CD4-positive, alpha-beta T cell (primary cell): ENCODE data around the gene ERMAP. TPM values are rescaled to one million over a fixed set of nuclear protein-coding genes. Genes with fewer than 3 reads are reported as not detected.
"Not testable (repeated sequence)": the region's sequence is repeated elsewhere in the genome, so short reads cannot be mapped to it uniquely, and the experiment has no call there.

Experiments used
- ATAC-seq: fragments of 200-7000 bp; cut with Tn5 transposase; one replicate; pipeline ENCODE4 v1.10.0; 2022; ENCODE audit warnings: mild to moderate bottlenecking; ENCODE audit not compliant: poor library complexity
- CTCF ChIA-PET: fragments of 350-600 bp; sonication (Branson Sonifier 250); formaldehyde crosslinking; loops from one replicate; lab custom pipeline; 2021; ENCODE audit warnings: antibody characterized with exemption, inconsistent platforms; lab: Charles Lee
- POLR2A ChIA-PET: fragments of 350-600 bp; sonication (Branson Sonifier 250); formaldehyde crosslinking; loops from one replicate; lab custom pipeline; 2021; ENCODE audit warnings: antibody characterized with exemption, inconsistent platforms; lab: Charles Lee
- DNase-seq, 14 experiments: peaks; one replicate each; pipeline ENCODE4 v3.0.0-alpha.2; 2013 to 2020; ENCODE audit warnings: mixed read lengths in 2 of 14
- H3K27ac ChIP-seq, 2 donors: one replicate each; pipeline versions ENCODE4 v1.5.1 to v1.7.0; 2013; ENCODE audit warnings: low read length in 2 of 2, low read depth in 1 of 2, mild to moderate bottlenecking in 1 of 2
- H3K27me3 ChIP-seq, 2 experiments: 1 replicate in 1 of 2; 2 replicates in 1 of 2; pipeline versions ENCODE4 v1.6.1 to v1.7.0; 2013; ENCODE audit warnings: low read length in 2 of 2, control low read depth in 1 of 2, mild to moderate bottlenecking in 1 of 2, moderate library complexity in 1 of 2; ENCODE audit not compliant: insufficient read depth in 2 of 2, control insufficient read depth in 1 of 2
- H3K36me3 ChIP-seq: one replicate; pipeline ENCODE4 v1.6.1; 2013; ENCODE audit warnings: low read length, control low read depth; ENCODE audit not compliant: insufficient read depth
- H3K4me1 ChIP-seq: one replicate; pipeline ENCODE4 v1.6.1; 2013; ENCODE audit warnings: low read length, control low read depth; ENCODE audit not compliant: insufficient read depth
- H3K4me3 ChIP-seq: one replicate; pipeline ENCODE4 v1.5.1; 2013; ENCODE audit warnings: mild to moderate bottlenecking, low read length, moderate library complexity
- H3K9me3 ChIP-seq, 2 experiments: 1 replicate in 1 of 2; 2 replicates in 1 of 2; pipeline versions ENCODE4 v1.6.1 to v1.7.0; 2013; ENCODE audit warnings: low read length in 2 of 2, mild to moderate bottlenecking in 2 of 2, control low read depth in 1 of 2, moderate library complexity in 1 of 2; ENCODE audit not compliant: control insufficient read depth in 1 of 2, insufficient read depth in 1 of 2
- H3K27ac Mint-ChIP-seq: one replicate; pipeline ENCODE4 v1.8.0; 2020; ENCODE audit warnings: mixed read lengths
- H3K27me3 Mint-ChIP-seq: one replicate; pipeline ENCODE4 v1.8.0; 2021; ENCODE audit warnings: mixed read lengths
- H3K36me3 Mint-ChIP-seq: one replicate; pipeline ENCODE4 v1.8.0; 2021; ENCODE audit warnings: low read depth, mixed read lengths
- H3K4me1 Mint-ChIP-seq: one replicate; pipeline ENCODE4 v1.8.0; 2021; ENCODE audit warnings: low read depth, mixed read lengths
- H3K4me3 Mint-ChIP-seq: one replicate; pipeline ENCODE4 v1.8.0; 2020; ENCODE audit warnings: mild to moderate bottlenecking, mixed read lengths
- H3K9me3 Mint-ChIP-seq: one replicate; pipeline ENCODE4 v1.8.0; 2020; ENCODE audit warnings: mixed read lengths
- intact Hi-C, 2 experiments: fragments of 100-400 bp; cut with DNase I in 1 of 2; cut with micrococcal nuclease in 1 of 2; formaldehyde crosslinking; loops; one replicate each; pipeline versions ENCODE4 v1.15.1 to v1.9.0; 2023 to 2025; cut with DNase I, micrococcal nuclease
- total RNA-seq, 174 experiments: library from RNA in 2 of 174; stranded (reverse) in 2 of 174; gene quantifications; one replicate each; pipeline ENCODE4 v1.2.3 and lab custom pipeline; 2021 to 2026
- TF ChIP-seq, protein P1 (sequence below): fragments of 200-600 bp; IDR thresholded peaks from one replicate; pipeline ENCODE4 v1.8.0; 2022; ENCODE audit warnings: antibody characterized with exemption, mild to moderate bottlenecking

ERMAP gene
- total RNA-seq, 2 experiments from 2014 or later, result 4.4 to 5.0 TPM

DNA sequence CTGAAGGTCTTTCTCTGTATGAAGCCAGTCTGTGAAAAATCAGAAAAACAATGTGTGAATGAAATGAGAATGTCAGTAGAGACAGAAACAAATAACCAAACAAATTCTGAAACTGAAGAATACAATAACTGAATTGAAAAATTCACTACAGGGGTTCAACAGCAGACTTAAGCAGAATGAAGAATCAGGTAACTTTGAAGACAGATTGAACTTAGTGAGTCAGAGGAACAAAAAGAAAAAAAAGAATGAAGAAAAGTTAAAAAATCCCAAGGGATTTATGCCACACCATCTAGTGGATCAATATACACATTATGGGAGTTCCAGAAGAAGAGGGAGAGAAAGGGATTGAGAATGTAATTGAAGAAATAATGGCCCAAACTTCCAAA lies 44.1 kb downstream of the ERMAP start:
- Histone ChIP-seq H3K4me3 (no peak overlapping the region), H3K36me3 (no peaks in the 10 kb centered on the region), H3K27ac (no peak overlapping the region), H3K4me1 (no peaks in the 10 kb centered on the region), H3K9me3 (peaks cover 9% of the 10 kb centered on the region in 2 experiments), H3K27me3 (peaks cover 9% of the 10 kb centered on the region in 2 experiments)
- H3K27me3 Mint-ChIP-seq, result peaks cover 35% of the 10 kb centered on the region
- intact Hi-C loops, result no loop called here
- H3K4me1 Mint-ChIP-seq, result no peaks in the 10 kb centered on the region
- H3K36me3 Mint-ChIP-seq, result no peaks in the 10 kb centered on the region
- no peak overlapping the region for H3K27ac Mint-ChIP-seq
- CTCF ChIA-PET, result no interaction called here
- H3K4me3 Mint-ChIP-seq, result no peak overlapping the region
- POLR2A ChIA-PET, result no interaction called here
- ATAC-seq (no peak), DNase-seq (no peak)
- peaks cover 6% of the 10 kb centered on the region for H3K9me3 Mint-ChIP-seq
- TF ChIP-seq, protein P1, sequence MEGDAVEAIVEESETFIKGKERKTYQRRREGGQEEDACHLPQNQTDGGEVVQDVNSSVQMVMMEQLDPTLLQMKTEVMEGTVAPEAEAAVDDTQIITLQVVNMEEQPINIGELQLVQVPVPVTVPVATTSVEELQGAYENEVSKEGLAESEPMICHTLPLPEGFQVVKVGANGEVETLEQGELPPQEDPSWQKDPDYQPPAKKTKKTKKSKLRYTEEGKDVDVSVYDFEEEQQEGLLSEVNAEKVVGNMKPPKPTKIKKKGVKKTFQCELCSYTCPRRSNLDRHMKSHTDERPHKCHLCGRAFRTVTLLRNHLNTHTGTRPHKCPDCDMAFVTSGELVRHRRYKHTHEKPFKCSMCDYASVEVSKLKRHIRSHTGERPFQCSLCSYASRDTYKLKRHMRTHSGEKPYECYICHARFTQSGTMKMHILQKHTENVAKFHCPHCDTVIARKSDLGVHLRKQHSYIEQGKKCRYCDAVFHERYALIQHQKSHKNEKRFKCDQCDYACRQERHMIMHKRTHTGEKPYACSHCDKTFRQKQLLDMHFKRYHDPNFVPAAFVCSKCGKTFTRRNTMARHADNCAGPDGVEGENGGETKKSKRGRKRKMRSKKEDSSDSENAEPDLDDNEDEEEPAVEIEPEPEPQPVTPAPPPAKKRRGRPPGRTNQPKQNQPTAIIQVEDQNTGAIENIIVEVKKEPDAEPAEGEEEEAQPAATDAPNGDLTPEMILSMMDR, result no peak

DNA sequence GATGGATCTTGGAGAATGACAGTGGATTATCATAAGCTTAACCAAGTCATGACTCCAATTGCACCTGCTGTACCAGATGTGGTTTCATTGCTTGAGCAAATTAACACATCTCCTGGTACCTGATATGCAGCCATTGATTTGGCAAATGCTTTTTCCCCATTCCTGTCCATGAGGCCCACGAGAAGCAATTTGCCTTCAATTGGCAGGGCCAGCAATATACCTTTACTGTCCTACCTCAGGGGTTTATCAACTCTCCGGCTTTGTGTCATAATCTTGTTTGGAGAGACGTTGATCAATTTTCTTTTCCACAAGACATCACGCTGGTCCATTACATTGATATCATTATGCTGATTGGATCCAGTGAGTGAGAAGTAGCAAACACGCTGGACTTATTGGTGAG lies 49.6 kb downstream of the ERMAP start:
- CTCF ChIA-PET, result no interaction called here
- Mint-ChIP-seq H3K36me3 (no peaks in the 10 kb centered on the region), H3K27ac (no peak overlapping the region), H3K27me3 (peaks cover 17% of the 10 kb centered on the region), H3K4me1 (no peaks in the 10 kb centered on the region), H3K4me3 (no peak overlapping the region), H3K9me3 (no peaks in the 10 kb centered on the region)
- intact Hi-C loops, result no loop called here
- POLR2A ChIA-PET, result no interaction called here
- TF ChIP-seq, protein P1, result no peak
- H3K27me3 ChIP-seq, result peaks cover 0 to 3% of the 10 kb centered on the region in 2 experiments
- H3K4me1 ChIP-seq, result no peaks in the 10 kb centered on the region
- ATAC-seq (no peak), DNase-seq (no peak)
- H3K4me3 ChIP-seq, result no peak overlapping the region
- H3K27ac ChIP-seq, result no peak overlapping the region
- H3K9me3 ChIP-seq, result peaks cover 0 to 5% of the 10 kb centered on the region in 2 experiments
- H3K36me3 ChIP-seq, result no peaks in the 10 kb centered on the region

DNA sequence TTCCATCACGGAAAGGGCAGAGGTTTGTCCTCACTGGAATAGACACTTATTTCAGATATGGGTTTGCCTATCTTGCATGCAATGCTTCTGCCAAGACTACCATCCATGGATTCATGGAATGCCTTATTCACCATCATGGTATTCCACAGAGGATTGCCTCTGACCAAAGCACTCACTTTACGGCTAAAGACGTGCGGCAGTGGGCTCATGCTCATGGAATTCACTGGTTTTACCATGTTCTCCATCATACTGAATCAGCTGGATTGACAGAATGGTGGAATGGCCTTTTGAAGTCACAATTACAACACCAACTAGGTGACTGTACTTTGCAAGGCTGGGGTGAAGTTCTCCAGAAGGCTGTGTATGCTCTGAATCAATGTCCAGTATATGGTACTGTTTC lies 51.5 kb downstream of the ERMAP start:
- intact Hi-C loops, CTCF ChIA-PET, H3K4me3 ChIP-seq, H3K4me3 Mint-ChIP-seq, H3K36me3 Mint-ChIP-seq, H3K27ac Mint-ChIP-seq, H3K27ac ChIP-seq, H3K4me1 ChIP-seq, H3K4me1 Mint-ChIP-seq, ATAC-seq, POLR2A ChIA-PET, DNase-seq, H3K9me3 ChIP-seq, H3K36me3 ChIP-seq, H3K9me3 Mint-ChIP-seq, H3K27me3 ChIP-seq, H3K27me3 Mint-ChIP-seq: not testable (repeated sequence)

DNA sequence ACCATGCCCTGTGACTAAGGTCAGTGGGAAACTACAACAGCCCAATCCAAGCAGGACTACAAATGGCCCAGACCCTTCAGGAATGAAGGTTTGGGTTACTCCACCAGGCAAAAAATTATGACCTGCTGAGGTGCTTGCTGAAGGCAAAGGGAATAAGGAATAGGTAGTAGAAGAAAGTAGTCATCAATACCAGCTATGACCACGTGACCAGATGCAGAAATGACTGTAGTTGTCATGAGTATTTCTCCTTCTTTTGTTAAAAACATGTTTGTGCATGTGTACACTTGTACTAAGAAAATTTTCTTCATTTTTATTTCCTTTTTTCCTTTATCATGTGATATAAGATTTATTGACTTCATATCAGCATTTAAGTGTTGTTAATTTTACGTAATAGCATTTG lies 52.3 kb downstream of the ERMAP start:
- H3K4me3 ChIP-seq, CTCF ChIA-PET, H3K4me3 Mint-ChIP-seq, H3K4me1 Mint-ChIP-seq, H3K27ac Mint-ChIP-seq, H3K36me3 ChIP-seq, intact Hi-C loops, H3K9me3 Mint-ChIP-seq, ATAC-seq, H3K36me3 Mint-ChIP-seq, H3K9me3 ChIP-seq, DNase-seq, H3K27ac ChIP-seq, H3K4me1 ChIP-seq, POLR2A ChIA-PET, H3K27me3 Mint-ChIP-seq, H3K27me3 ChIP-seq: not testable (repeated sequence)

DNA sequence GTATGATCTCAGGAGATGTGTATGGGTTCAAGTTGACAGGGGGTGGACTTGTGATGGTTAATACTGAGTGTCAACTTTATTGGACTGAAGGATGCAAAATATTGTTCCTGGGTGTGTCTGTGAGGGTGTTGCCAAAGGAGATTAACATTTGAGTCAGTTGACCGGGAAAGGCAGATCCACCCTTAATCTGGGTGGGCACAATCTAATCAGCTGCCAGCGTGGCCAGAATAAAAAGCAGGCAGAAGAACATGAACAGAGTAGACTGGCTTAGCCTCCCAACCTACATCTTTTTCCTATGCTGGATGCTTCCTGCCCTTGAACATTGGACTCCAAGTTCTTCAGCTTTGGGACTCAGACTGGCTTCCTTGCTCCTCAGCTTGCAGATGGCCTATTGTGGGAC lies 52.8 kb downstream of the ERMAP start:
- H3K9me3 ChIP-seq, H3K36me3 Mint-ChIP-seq, DNase-seq, CTCF ChIA-PET, ATAC-seq, intact Hi-C loops, H3K4me1 Mint-ChIP-seq, H3K27ac Mint-ChIP-seq, H3K9me3 Mint-ChIP-seq, H3K36me3 ChIP-seq, H3K4me3 Mint-ChIP-seq, H3K27me3 Mint-ChIP-seq, H3K27ac ChIP-seq, H3K4me1 ChIP-seq, POLR2A ChIA-PET, H3K27me3 ChIP-seq, H3K4me3 ChIP-seq: not testable (repeated sequence)

DNA sequence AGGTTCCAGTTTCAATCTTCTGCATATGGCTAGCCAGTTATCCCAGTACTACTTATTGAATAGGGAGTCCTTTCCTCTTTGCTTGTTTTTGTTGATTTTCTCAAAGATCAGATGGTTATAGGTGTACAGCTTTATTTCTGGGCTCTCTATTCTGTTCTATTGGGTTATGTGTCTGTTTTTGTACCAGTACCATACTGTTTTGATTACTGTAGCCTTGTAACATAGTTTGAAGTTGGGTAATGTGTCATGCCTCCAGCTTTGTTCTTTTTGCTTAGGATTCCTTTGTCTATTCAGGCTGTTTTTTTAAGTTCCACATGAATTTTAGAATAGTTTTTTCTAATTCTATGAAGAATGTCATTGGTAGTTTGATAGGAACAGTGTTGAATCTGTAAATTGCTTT lies 56.2 kb downstream of the ERMAP start:
- H3K27me3 ChIP-seq, H3K4me3 ChIP-seq, H3K27ac ChIP-seq, DNase-seq, H3K9me3 ChIP-seq, H3K27ac Mint-ChIP-seq, H3K36me3 Mint-ChIP-seq, H3K9me3 Mint-ChIP-seq, H3K4me1 ChIP-seq, H3K36me3 ChIP-seq, H3K27me3 Mint-ChIP-seq, intact Hi-C loops, ATAC-seq, POLR2A ChIA-PET, H3K4me1 Mint-ChIP-seq, H3K4me3 Mint-ChIP-seq, CTCF ChIA-PET: not testable (repeated sequence)
